GM18861 (cell line): ENCODE data around the gene MCOLN1.

Experiments used
- ATAC-seq: cut with Tn5 transposase; IDR thresholded peaks from one replicate; pipeline ENCODE4 v1.9.1; 2021; ENCODE audit not compliant: unreplicated experiment

The MCOLN1 gene

DNA sequence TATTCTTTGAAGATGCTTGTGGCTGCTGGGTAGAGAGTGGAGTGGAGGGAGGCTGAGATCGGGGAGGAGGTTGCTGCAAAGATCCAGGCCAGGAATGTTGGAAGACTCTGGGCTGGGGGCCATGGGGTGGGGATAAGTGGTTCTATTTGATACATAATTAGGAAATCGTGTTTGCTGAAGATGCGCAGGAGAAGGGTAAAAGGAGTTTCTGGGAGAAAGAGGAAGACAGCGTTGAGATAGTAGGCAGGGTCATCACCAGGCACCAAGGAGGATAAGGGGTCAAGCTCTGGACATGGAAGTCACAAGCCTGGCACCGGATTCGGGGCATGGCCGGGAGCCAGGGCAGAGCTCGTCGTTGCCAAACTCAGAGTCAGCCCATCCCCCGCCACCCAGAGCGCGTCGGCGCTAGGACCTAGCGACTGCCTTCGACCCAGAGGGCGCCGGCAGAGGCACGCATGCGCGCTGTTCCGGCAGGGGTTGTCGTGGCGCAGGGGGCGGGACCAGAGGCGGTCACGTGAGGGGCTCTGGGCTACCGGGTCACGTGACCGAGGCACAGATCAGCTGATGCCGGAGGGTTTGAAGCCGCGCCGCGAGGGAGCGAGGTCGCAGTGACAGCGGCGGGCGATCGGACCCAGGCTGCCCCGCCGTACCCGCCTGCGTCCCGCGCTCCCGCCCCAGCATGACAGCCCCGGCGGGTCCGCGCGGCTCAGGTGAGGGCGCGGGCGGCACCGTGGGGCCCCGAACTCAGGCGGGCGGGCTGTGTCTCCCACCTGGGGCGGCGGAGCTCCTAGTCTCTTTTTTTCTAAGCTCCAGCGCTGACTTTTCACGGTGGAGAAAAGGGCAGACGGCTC, at the start of gene MCOLN1:
MCOLN1 (plus strand) TSS at position 553 of the 851 bp plus-strand sequence; CDS start at position 680, 127 bp downstream.
- ATAC-seq, result peak; percentile 79

DNA sequence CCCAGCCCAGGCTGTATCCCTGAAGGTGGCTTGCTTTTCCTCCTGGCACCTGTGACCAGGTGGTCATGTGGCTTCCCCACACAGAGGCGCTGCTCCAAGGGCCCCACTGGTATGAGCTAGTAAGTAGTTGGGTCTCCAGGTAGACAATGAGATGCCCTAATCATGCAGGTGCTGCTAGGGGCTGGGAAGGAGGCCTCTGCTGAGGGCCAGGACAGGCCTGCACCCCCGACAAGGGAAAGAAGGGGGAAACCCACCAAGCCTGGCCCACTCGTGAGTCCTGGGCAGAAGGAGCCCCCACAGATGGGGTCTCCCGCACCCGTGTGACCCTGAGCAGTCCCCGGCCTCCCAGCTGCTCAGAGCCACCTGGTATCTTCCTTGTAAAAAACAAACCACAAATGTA, 46.8 kb upstream of the MCOLN1 start:
- no peak for ATAC-seq

DNA sequence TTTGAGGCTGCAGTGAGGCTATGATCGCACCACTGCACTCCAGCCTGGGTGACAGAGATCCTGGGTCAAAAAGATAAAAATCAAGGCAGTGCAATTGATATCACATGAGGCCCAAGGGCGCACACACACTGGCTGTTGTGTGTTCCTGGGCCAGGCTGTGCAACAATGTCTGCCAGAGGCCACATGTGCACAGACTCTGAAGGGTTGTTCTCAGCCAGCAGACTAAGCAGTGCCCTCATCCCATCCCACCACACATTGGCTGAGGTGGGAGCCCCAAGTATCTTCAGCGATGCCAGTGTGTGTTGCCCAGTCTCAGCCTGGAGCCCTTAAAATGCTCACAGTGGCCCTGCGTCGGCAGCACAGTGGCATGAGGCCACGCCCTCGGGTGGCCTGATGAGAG, 46.2 kb upstream of the MCOLN1 start:
- no peak for ATAC-seq

- no peak for ATAC-seq
These were observed 45.5 kb upstream of the MCOLN1 start for GRCh38 chr19:7476777-7477494.

GRCh38 chr19:7477758-7478157, 44.7 kb upstream of the MCOLN1 start:
- no peak for ATAC-seq

DNA sequence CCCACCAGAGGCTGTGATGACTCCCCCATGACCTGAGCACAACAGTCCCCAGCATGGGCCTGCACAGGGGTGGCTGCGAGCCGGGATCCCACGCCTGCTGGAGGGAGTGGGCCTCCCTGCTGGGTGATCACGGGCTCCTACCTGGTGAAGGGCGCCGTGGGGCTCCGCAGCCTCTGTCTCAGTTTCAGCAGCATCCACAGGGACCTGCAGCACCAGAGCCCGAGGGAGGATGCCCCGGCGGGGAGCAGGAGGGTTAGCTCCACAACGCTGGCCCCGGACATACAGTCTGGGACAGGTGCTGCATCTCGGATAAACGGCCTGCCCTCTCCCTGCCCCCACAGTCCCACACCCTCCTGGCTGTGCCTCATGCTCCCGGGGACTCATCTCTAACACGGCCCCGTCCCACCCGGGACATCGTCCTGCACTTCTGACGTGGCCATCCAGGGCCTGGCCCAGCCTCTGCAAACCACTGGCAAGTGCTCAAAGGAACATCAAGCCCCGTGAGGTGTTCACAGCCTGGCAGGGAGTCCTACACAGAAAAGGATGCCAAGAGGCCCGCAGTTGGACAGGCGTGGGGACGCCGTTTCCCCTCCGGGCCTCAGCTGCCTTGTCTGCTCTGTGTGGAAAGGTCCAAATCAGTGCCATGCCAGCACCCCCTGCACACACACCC, 44.1 kb upstream of the MCOLN1 start:
- ATAC-seq, result no peak

DNA sequence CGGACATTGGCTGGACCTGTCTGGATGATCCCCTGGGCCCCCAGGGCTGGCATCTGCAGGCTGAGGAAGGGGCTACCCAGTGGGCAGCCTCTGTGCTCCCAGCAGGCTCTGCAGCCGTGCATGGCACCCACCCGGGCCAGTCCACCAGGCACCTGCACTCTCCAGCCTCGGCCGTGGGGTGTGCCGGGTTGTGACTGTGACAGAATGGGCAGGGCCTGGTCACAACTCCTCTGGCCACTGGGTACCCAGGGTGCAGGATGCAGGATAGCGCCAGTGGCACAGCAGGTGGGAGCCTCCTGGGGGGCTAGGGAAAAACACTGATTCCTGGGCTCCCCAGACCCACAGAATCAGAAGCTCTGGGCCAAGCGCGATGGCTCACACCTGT, 43.6 kb upstream of the MCOLN1 start:
- no peak for ATAC-seq

GRCh38 chr19:7480222-7480969, 42.0 kb upstream of the MCOLN1 start:
- no peak for ATAC-seq

GRCh38 chr19:7480970-7481255, 41.5 kb upstream of the MCOLN1 start:
- no peak for ATAC-seq

GRCh38 chr19:7482584-7483439, 39.6 kb upstream of the MCOLN1 start:
- no peak for ATAC-seq

- no peak for ATAC-seq
These were observed 38.7 kb upstream of the MCOLN1 start for GRCh38 chr19:7483720-7484201.

DNA sequence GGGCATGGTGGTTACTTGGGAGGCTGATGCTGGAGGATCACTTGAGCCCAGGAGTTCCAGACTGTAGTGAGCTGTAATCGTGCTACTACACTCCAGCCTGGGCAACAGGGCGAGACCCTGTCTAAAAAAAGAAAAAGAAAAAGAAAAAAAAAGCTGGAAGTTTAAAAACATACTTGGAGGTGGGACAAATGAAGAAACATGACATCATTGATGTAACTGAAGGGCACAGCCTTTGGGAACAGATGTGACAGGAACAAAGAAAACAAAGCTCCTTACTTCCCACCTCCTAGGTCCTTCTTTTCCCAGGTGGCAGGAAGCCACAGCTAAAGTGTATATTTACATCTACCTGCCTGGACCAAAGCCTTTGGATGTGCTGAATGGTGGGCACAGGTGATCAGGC, 35.5 kb upstream of the MCOLN1 start:
- ATAC-seq, result no peak

DNA sequence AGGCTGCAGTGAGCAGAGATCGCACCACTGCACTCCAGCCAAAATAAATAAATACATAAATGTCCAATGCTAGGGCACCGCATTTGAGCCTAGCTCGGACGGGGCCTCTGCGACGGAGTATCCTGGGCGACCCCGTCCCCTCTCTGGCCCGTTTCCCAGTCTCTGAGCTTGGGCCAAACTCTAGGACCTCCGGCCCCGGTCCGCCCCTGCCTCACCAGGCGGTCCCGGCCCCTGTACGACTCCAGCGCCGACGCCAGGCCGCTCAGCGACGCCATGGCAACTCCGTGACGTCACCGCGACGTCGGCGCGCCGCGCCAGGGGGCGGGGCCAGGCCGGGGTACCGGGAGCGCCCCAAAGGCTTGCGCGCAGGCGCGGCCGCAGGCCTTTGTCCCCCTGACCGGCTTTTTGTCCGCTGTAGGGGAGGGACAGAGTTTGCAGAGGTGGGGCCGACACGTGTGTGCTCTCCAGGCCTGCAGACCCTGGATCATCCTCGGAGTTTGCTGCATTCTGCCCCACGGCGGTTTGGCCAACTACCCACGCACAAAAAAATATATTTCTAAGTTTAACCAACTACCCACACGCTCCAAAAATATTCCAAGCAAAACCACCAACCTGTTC, 33.6 kb upstream of the MCOLN1 start, which contains the start of gene PEX11G:
PEX11G (minus strand) TSS at position 300 of the 618 bp plus-strand sequence; CDS start at position 275, 25 bp downstream.
- ATAC-seq, result peak; percentile 64

GRCh38 chr19:7489609-7490044, 32.8 kb upstream of the MCOLN1 start:
- no peak for ATAC-seq

- ATAC-seq, result no peak
These were observed 30.3 kb upstream of the MCOLN1 start for GRCh38 chr19:7492142-7492541.

GRCh38 chr19:7492558-7492957, 29.9 kb upstream of the MCOLN1 start:
- no peak for ATAC-seq

GRCh38 chr19:7494416-7495098, 27.9 kb upstream of the MCOLN1 start:
- no peak for ATAC-seq

GRCh38 chr19:7497292-7497691, 25.1 kb upstream of the MCOLN1 start:
- ATAC-seq, result no peak
